ENCODE results near the gene HNF1A. TPM values are rescaled to one million over a fixed set of nuclear protein-coding genes. Genes with fewer than 3 reads are reported as not detected.

HNF1A gene
- total RNA-seq, 1 donor from 2014 or later: not detected

DNA sequence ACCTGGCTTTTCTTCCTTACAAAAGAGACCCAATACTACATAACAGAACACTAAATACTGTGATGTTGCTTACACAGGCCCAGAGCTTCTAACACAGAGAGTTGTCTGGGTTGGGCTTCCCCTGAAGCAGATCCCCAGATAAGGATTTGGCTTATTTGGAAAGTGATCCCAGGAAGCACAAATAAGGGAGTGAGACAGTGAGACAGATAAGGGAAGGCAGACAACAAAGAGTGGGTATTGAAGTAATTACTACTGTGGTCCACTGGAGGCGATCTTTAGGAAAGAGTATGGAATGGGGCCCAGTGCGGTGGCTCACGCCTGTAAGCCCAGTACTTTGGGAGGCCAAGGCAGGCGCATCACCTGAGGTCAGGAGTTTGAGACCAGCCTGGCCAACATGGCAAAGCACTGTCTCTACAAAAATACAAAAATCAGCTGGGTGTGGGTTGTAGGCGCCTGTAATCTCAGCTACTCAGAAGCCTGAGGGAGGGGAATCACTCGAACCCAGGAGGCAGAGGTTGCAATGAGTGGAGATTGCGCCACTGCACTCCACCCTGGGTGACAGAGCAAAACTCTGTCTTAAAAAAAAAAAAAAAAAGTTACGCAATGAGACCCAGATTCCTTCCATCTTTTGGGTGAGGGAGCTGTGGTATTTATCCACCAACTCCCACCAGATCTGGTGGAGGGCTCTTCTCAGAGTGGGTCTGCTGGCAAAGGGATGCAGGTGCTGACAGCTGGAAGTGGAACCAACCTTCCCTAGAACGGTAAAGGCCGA, 48.1 kb downstream of the HNF1A start:
- no peak for DNase-seq (ENCODE audit: extremely low spot score, unreplicated experiment)
- H3K9me3 Mint-ChIP-seq (ENCODE audit: unreplicated experiment): no peaks in the 10 kb centered on the region
- no peaks in the 10 kb centered on the region for H3K36me3 Mint-ChIP-seq (ENCODE audit: unreplicated experiment)
- peaks cover 15% of the 10 kb centered on the region for H3K27me3 Mint-ChIP-seq (ENCODE audit: unreplicated experiment)
- no peak overlapping the region for H3K27ac Mint-ChIP-seq (ENCODE audit: unreplicated experiment)
- peaks cover 4% of the 10 kb centered on the region for H3K4me1 Mint-ChIP-seq (ENCODE audit: unreplicated experiment)
- no peak overlapping the region for H3K4me3 Mint-ChIP-seq (ENCODE audit: unreplicated experiment)
- TF ChIP-seq, protein P1, sequence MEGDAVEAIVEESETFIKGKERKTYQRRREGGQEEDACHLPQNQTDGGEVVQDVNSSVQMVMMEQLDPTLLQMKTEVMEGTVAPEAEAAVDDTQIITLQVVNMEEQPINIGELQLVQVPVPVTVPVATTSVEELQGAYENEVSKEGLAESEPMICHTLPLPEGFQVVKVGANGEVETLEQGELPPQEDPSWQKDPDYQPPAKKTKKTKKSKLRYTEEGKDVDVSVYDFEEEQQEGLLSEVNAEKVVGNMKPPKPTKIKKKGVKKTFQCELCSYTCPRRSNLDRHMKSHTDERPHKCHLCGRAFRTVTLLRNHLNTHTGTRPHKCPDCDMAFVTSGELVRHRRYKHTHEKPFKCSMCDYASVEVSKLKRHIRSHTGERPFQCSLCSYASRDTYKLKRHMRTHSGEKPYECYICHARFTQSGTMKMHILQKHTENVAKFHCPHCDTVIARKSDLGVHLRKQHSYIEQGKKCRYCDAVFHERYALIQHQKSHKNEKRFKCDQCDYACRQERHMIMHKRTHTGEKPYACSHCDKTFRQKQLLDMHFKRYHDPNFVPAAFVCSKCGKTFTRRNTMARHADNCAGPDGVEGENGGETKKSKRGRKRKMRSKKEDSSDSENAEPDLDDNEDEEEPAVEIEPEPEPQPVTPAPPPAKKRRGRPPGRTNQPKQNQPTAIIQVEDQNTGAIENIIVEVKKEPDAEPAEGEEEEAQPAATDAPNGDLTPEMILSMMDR (IDR thresholded peaks at IDR 0.05): no peak

DNA sequence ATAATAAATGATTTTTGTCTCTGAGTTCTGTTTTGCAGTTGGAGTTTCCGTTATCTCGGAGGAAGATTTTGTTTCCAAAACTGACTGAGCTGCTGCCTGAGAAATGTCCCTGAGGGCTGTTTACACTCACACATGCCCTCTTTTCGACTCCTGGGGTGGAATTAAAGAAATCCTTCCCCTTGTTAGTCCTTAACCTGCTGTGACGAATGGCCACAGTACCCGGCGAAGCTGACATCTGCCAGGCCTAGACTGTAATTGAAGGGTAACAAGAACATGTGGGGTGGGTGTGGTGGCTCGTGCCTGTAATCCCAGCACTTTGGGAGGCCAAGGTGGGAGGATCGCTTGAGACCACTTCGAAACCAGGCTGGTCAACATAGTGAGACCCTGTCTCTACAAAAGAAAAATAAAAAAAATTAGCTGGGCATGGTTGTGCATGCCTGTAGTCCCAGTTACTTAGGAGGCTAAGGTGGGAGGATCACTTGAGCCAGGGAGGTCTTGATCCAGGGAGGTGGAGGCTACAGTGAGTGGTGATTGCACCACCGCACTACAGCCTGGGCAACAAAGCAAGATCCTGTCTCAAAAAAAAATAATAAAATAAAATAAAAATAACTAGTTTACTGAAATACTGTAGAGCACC, 52.4 kb downstream of the HNF1A start:
- TF ChIP-seq, protein P1 (IDR thresholded peaks at IDR 0.05): no peak
- Mint-ChIP-seq H3K36me3 (ENCODE audit: unreplicated experiment) (no peaks in the 10 kb centered on the region), H3K9me3 (ENCODE audit: unreplicated experiment) (no peaks in the 10 kb centered on the region), H3K27me3 (ENCODE audit: unreplicated experiment) (peaks cover 12% of the 10 kb centered on the region), H3K4me1 (ENCODE audit: unreplicated experiment) (peaks cover 19% of the 10 kb centered on the region), H3K27ac (ENCODE audit: unreplicated experiment) (no peak overlapping the region), H3K4me3 (ENCODE audit: unreplicated experiment) (no peak overlapping the region)
- no peak for DNase-seq (ENCODE audit: extremely low spot score, unreplicated experiment)

DNA sequence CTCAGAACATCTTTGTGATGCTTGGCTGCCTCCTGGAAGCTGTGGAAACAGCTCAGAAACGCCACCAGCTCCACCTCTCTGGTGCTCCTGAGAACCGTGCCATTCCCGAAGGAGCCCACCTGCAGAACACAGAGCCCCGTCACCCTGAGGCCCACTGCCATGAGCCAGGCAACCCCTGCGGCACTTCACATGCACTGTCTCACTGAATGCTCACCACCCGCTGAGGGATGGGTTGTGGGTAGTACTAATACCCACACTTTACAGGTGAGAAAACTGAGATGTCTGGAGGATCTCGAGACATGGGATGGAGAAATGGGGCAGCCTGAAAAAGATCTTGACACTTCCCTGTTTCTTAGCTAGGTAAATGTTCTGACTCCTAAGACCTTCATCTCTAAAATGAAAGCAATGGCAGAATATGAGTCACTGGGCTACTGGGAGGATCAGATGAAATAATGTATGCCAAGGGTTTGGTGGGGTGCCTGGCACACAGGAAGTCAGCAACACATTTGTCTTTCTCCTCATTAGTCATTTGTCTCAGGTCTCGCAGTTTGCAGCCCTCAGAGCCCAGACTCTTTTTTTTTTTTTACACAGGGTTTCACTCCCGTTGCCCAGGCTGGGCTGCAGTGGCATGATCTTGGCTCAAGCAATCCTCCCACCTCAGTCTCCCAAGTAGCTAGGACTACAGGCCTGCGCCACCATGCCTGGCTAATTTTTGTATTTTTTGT, 55.4 kb downstream of the HNF1A start:
- no peak overlapping the region for H3K4me3 Mint-ChIP-seq (ENCODE audit: unreplicated experiment)
- H3K4me1 Mint-ChIP-seq (ENCODE audit: unreplicated experiment): peaks cover 19% of the 10 kb centered on the region
- TF ChIP-seq, protein P1 (IDR thresholded peaks at IDR 0.05): no peak
- no peaks in the 10 kb centered on the region for H3K9me3 Mint-ChIP-seq (ENCODE audit: unreplicated experiment)
- peak overlapping the region; percentile 48 for H3K27ac Mint-ChIP-seq (ENCODE audit: unreplicated experiment)
- DNase-seq (ENCODE audit: extremely low spot score, unreplicated experiment): no peak
- peaks cover 5% of the 10 kb centered on the region for H3K27me3 Mint-ChIP-seq (ENCODE audit: unreplicated experiment)
- no peaks in the 10 kb centered on the region for H3K36me3 Mint-ChIP-seq (ENCODE audit: unreplicated experiment)

DNA sequence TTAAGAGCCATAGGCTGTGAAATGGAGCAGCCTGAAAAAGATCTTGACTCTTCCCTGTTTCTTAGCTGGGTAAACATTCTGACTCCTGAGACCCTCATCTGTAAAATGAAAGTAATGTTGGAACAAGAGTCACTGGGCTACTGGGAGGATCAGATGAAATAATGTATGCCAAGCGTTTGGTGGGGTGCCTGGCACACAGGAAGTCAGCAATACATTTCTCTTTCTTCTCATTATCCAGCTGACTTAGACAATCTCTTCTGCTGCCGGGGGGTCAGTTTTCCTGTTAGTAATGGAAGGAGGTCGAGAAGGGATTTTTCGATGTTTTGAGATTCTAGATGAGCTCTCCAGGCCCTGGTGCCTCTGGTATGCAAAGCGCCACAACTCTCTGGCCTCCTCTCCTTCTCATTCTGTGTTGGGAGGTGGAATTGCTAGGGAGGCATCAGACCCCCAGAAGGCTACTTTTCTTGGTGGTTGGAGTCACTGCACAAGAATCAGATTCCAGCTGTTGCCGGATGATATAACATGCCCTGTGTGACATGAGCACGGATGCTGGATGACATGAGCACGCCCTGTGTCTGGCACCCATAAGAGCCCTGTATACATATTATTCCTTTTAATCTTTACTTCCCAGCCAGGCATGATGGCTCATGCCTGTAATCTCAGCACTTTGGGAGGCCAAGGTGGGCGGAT, 56.4 kb downstream of the HNF1A start:
- Mint-ChIP-seq H3K36me3 (ENCODE audit: unreplicated experiment) (no peaks in the 10 kb centered on the region), H3K27ac (ENCODE audit: unreplicated experiment) (peak overlapping the region; percentile 48)

More for the DNA sequence above, 56.4 kb downstream of the HNF1A start:
- peaks cover 7% of the 10 kb centered on the region for H3K27me3 Mint-ChIP-seq (ENCODE audit: unreplicated experiment)
- no peaks in the 10 kb centered on the region for H3K9me3 Mint-ChIP-seq (ENCODE audit: unreplicated experiment)
- H3K4me1 Mint-ChIP-seq (ENCODE audit: unreplicated experiment): peaks cover 21% of the 10 kb centered on the region
- TF ChIP-seq, protein P1 (IDR thresholded peaks at IDR 0.05): no peak
- H3K4me3 Mint-ChIP-seq (ENCODE audit: unreplicated experiment): no peak overlapping the region
- no peak for DNase-seq (ENCODE audit: extremely low spot score, unreplicated experiment)

All from osteocyte (in vitro differentiated cells).